ENCODE measurements around the gene CINP. TPM values are rescaled to one million over a fixed set of nuclear protein-coding genes. Genes with fewer than 3 reads are reported as not detected.

The CINP gene
- total and polyA plus RNA-seq, 9 of the 15 experiments (the other 6 are each of a cell fraction or from before 2014, with no cell fraction given) = 36.3 to 63.2 (median 43.7) TPM

- peak; percentile 14; the same call in 1 of the 2 replicates for TF ChIP-seq PHF8 (IDR thresholded peaks at IDR 0.05; ENCODE audit: borderline replicate concordance, low read length)
- TF ChIP-seq SMAD3 (CRISPR knock-in tag; conservative IDR thresholded peaks at IDR 0.05) = no peak
- TF ChIP-seq ZNF592 (IDR thresholded peaks at IDR 0.05) = no peak
- peak; percentile 53 for TF ChIP-seq CCNT2 (IDR thresholded peaks at IDR 0.05; ENCODE audit: borderline replicate concordance, extremely low read depth, insufficient read length, low read depth, low read length)
- no peak for TF ChIP-seq ETV5 (CRISPR knock-in tag; IDR thresholded peaks at IDR 0.05; ENCODE audit: low read depth)
- TF ChIP-seq HNRNPH1 (optimal IDR thresholded peaks at IDR 0.05; ENCODE audit: low read depth, low read length) = no peak
- peak in 1 of 2 experiments; percentile 33 for TF ChIP-seq E2F6 (IDR thresholded peaks at IDR 0.05; ENCODE audit: borderline replicate concordance in 1 of 2, extremely low read depth in 1 of 2, insufficient read depth in 1 of 2, insufficient read length in 1 of 2, low read depth in 1 of 2, low read length in 1 of 2, poor library complexity in 1 of 2, severe bottlenecking in 1 of 2)
- TF ChIP-seq STAT6 (CRISPR knock-in tag; IDR thresholded peaks at IDR 0.05) = no peak
- peak; percentile 65; the same call in 1 of the 2 replicates for TF ChIP-seq ZBTB7A (IDR thresholded peaks at IDR 0.05; ENCODE audit: borderline replicate concordance, control insufficient read depth, low read depth, low read length)
- TF ChIP-seq ZNF445 (CRISPR knock-in tag; IDR thresholded peaks at IDR 0.05; ENCODE audit: low read depth) = no peak
- TF ChIP-seq WHSC1 (IDR thresholded peaks at IDR 0.05; ENCODE audit: low read length) = no peak
- no peak for TF ChIP-seq DACH1 (IDR thresholded peaks at IDR 0.05; ENCODE audit: partially characterized antibody)
- no peak for TF ChIP-seq MAX (CRISPR knock-in tag; IDR thresholded peaks at IDR 0.05)
- TF ChIP-seq ZFPM2 (CRISPR knock-in tag; IDR thresholded peaks at IDR 0.05) = no peak
- TF ChIP-seq EGR1 (conservative IDR thresholded peaks at IDR 0.05) = 0 out of 2 replicates have a peak, but pooled peaks have one; percentile 10
These were observed 673 bp upstream of the CINP start (continued) for GRCh38 chr14:102363182-102363943.
